HUES6 (cell line): ENCODE results near the gene SLC12A9.

Source experiments
- H3K27ac ChIP-seq: 2 replicates; pipeline ENCODE4 v1.7.0; 2013; ENCODE audit warnings: low read depth, mild to moderate bottlenecking, low read length, inconsistent platforms
- H3K27me3 ChIP-seq: 2 replicates; pipeline ENCODE4 v1.6.1; 2013; ENCODE audit warnings: low read length; ENCODE audit not compliant: control insufficient read depth, insufficient read depth
- H3K36me3 ChIP-seq: 2 replicates; pipeline ENCODE4 v1.6.1; 2013; ENCODE audit warnings: low read length; ENCODE audit not compliant: control insufficient read depth, insufficient read depth
- H3K4me1 ChIP-seq: 2 replicates; pipeline ENCODE4 v1.6.1; 2013; ENCODE audit warnings: low read length; ENCODE audit not compliant: control insufficient read depth, insufficient read depth
- H3K4me3 ChIP-seq: 2 replicates; pipeline ENCODE4 v1.5.1; 2013; ENCODE audit warnings: low read depth, low read length
- H3K9ac ChIP-seq: one replicate; pipeline ENCODE4 v1.6.1; 2013; ENCODE audit warnings: mild to moderate bottlenecking, low read length
- H3K9me3 ChIP-seq: 2 replicates; pipeline ENCODE4 v1.6.1; 2013; ENCODE audit warnings: low read depth, low read length; ENCODE audit not compliant: control insufficient read depth, insufficient read depth

Gene SLC12A9

GRCh38 chr7:100892364-100893317, 40.1 kb downstream of the SLC12A9 start:
- Histone ChIP-seq H3K9ac (no peak overlapping the region), H3K4me3 (no peak overlapping the region)

GRCh38 chr7:100893318-100893895, 40.9 kb downstream of the SLC12A9 start:
- Histone ChIP-seq H3K27me3 (peaks cover 22% of the 10 kb centered on the region), H3K27ac (no peak overlapping the region), H3K9me3 (no peaks in the 10 kb centered on the region), H3K9ac (no peak overlapping the region), H3K4me1 (peaks cover 30% of the 10 kb centered on the region), H3K4me3 (no peak overlapping the region), H3K36me3 (peaks cover 9% of the 10 kb centered on the region)

More at GRCh38 chr7:100892364-100893317, 40.1 kb downstream of the SLC12A9 start:
- Histone ChIP-seq H3K9me3 (no peaks in the 10 kb centered on the region), H3K4me1 (peaks cover 37% of the 10 kb centered on the region), H3K27ac (no peak overlapping the region), H3K27me3 (peaks cover 19% of the 10 kb centered on the region), H3K36me3 (peaks cover 17% of the 10 kb centered on the region)

- Histone ChIP-seq H3K27me3 (peaks cover 22% of the 10 kb centered on the region), H3K4me1 (peaks cover 27% of the 10 kb centered on the region), H3K36me3 (peaks cover 5% of the 10 kb centered on the region; the same call in 1 of the 2 replicates), H3K9me3 (no peaks in the 10 kb centered on the region), H3K9ac (peak overlapping the region; percentile 46), H3K4me3 (peak overlapping the region; percentile 68), H3K27ac (no peak overlapping the region)
Observed at GRCh38 chr7:100893910-100894721, 41.6 kb downstream of the SLC12A9 start.

- Histone ChIP-seq H3K27me3 (peaks cover 22% of the 10 kb centered on the region), H3K4me3 (peak overlapping the region; percentile 68), H3K4me1 (peaks cover 27% of the 10 kb centered on the region), H3K27ac (no peak overlapping the region), H3K36me3 (peaks cover 5% of the 10 kb centered on the region; the same call in 1 of the 2 replicates), H3K9me3 (no peaks in the 10 kb centered on the region), H3K9ac (peak overlapping the region; percentile 50)
Observed at GRCh38 chr7:100894860-100895700, 42.6 kb downstream of the SLC12A9 start.

- peaks cover 27% of the 10 kb centered on the region for H3K4me1 ChIP-seq
- H3K36me3 ChIP-seq = peaks cover 5% of the 10 kb centered on the region; the same call in 1 of the 2 replicates
- no peaks in the 10 kb centered on the region for H3K9me3 ChIP-seq
- H3K4me3 ChIP-seq = peak within 1 kb of the TSS; percentile 68
- H3K27ac ChIP-seq = no peak within 1 kb of the TSS
- H3K9ac ChIP-seq = peak within 1 kb of the TSS; percentile 74
- peaks cover 22% of the 10 kb centered on the region for H3K27me3 ChIP-seq
Observed at GRCh38 chr7:100895701-100895955, 43.1 kb downstream of the SLC12A9 start, which contains the start of gene ACHE. Gene ACHE, minus strand, starts transcription at chr7:100895888. Its CDS starts 1,656 bp downstream, at chr7:100894232.

GRCh38 chr7:100895956-100896731, 43.6 kb downstream of the SLC12A9 start:
- H3K4me3 ChIP-seq = peak overlapping the region; percentile 61
- H3K4me1 ChIP-seq = peaks cover 26% of the 10 kb centered on the region
- H3K36me3 ChIP-seq = peaks cover 5% of the 10 kb centered on the region; the same call in 1 of the 2 replicates
- H3K9me3 ChIP-seq = no peaks in the 10 kb centered on the region
- H3K27ac ChIP-seq = no peak overlapping the region
- H3K9ac ChIP-seq = peak overlapping the region; percentile 74
- peaks cover 22% of the 10 kb centered on the region for H3K27me3 ChIP-seq

- Histone ChIP-seq H3K36me3 (peaks cover 5% of the 10 kb centered on the region; the same call in 1 of the 2 replicates), H3K27me3 (peaks cover 22% of the 10 kb centered on the region), H3K4me1 (peaks cover 18% of the 10 kb centered on the region), H3K9ac (peak overlapping the region; percentile 21), H3K4me3 (peak overlapping the region; percentile 61), H3K9me3 (no peaks in the 10 kb centered on the region), H3K27ac (no peak overlapping the region)
Observed at GRCh38 chr7:100896732-100897608, 44.5 kb downstream of the SLC12A9 start.

- Histone ChIP-seq H3K9me3 (no peaks in the 10 kb centered on the region), H3K4me3 (no peak overlapping the region), H3K4me1 (peaks cover 14% of the 10 kb centered on the region), H3K9ac (no peak overlapping the region), H3K27me3 (peaks cover 22% of the 10 kb centered on the region), H3K36me3 (peaks cover 3% of the 10 kb centered on the region; the same call in 1 of the 2 replicates), H3K27ac (no peak overlapping the region)
Observed at GRCh38 chr7:100897772-100898454, 45.4 kb downstream of the SLC12A9 start.

GRCh38 chr7:100899432-100899831, 46.9 kb downstream of the SLC12A9 start:
- Histone ChIP-seq H3K9me3 (no peaks in the 10 kb centered on the region), H3K9ac (no peak overlapping the region), H3K27ac (no peak overlapping the region), H3K36me3 (no peaks in the 10 kb centered on the region), H3K27me3 (peaks cover 19% of the 10 kb centered on the region), H3K4me1 (peaks cover 9% of the 10 kb centered on the region), H3K4me3 (no peak overlapping the region)
